ENCODE measurements around the gene SLC2A13. TPM values are rescaled to one million over a fixed set of nuclear protein-coding genes. Genes with fewer than 3 reads are reported as not detected.

SLC2A13 gene
- total RNA-seq, 1 donor from 2014 or later, result 7.4 TPM

- no peak for TF ChIP-seq CTCF (IDR thresholded peaks at IDR 0.05; ENCODE audit: unreplicated experiment)
- no peak overlapping the region for H3K4me3 Mint-ChIP-seq
- H3K27me3 Mint-ChIP-seq (ENCODE audit: low read depth), result no peaks in the 10 kb centered on the region
- no peak for DNase-seq (ENCODE audit: low spot score in 2 of 2, unreplicated experiment in 2 of 2)
- H3K9me3 Mint-ChIP-seq, result no peaks in the 10 kb centered on the region
- H3K27ac Mint-ChIP-seq, result no peak overlapping the region
- no peaks in the 10 kb centered on the region for H3K36me3 Mint-ChIP-seq
- no peaks in the 10 kb centered on the region for H3K4me1 Mint-ChIP-seq
Observed at GRCh38 chr12:39920222-39920621, 185.7 kb downstream of the SLC2A13 start.

GRCh38 chr12:39919790-39920189, 186.1 kb downstream of the SLC2A13 start:
- Mint-ChIP-seq H3K9me3 (no peaks in the 10 kb centered on the region), H3K27ac (no peak overlapping the region), H3K36me3 (no peaks in the 10 kb centered on the region), H3K27me3 (ENCODE audit: low read depth) (no peaks in the 10 kb centered on the region), H3K4me1 (no peaks in the 10 kb centered on the region), H3K4me3 (no peak overlapping the region)
- TF ChIP-seq CTCF (IDR thresholded peaks at IDR 0.05; ENCODE audit: unreplicated experiment), result no peak
- DNase-seq (ENCODE audit: low spot score in 2 of 2, unreplicated experiment in 2 of 2), result no peak

GRCh38 chr12:39915249-39915648, 190.6 kb downstream of the SLC2A13 start:
- Mint-ChIP-seq H3K4me1 (no peaks in the 10 kb centered on the region), H3K4me3 (no peak overlapping the region)

GRCh38 chr12:39912211-39912980, 193.5 kb downstream of the SLC2A13 start:
- H3K4me1 Mint-ChIP-seq, result no peaks in the 10 kb centered on the region
- H3K9me3 Mint-ChIP-seq, result peaks cover 7% of the 10 kb centered on the region
- H3K27me3 Mint-ChIP-seq (ENCODE audit: low read depth), result no peaks in the 10 kb centered on the region
- H3K36me3 Mint-ChIP-seq, result no peaks in the 10 kb centered on the region
- no peak overlapping the region for H3K4me3 Mint-ChIP-seq
- no peak overlapping the region for H3K27ac Mint-ChIP-seq
- DNase-seq (ENCODE audit: low spot score in 2 of 2, unreplicated experiment in 2 of 2), result no peak
- no peak for TF ChIP-seq CTCF (IDR thresholded peaks at IDR 0.05; ENCODE audit: unreplicated experiment)

More at GRCh38 chr12:39915249-39915648, 190.6 kb downstream of the SLC2A13 start:
- Mint-ChIP-seq H3K36me3 (no peaks in the 10 kb centered on the region), H3K27ac (no peak overlapping the region), H3K9me3 (peaks cover 7% of the 10 kb centered on the region), H3K27me3 (ENCODE audit: low read depth) (no peaks in the 10 kb centered on the region)
- DNase-seq (ENCODE audit: low spot score in 2 of 2, unreplicated experiment in 2 of 2), result no peak
- TF ChIP-seq CTCF (IDR thresholded peaks at IDR 0.05; ENCODE audit: unreplicated experiment), result no peak

- H3K27me3 Mint-ChIP-seq (ENCODE audit: low read depth), result no peaks in the 10 kb centered on the region
- no peaks in the 10 kb centered on the region for H3K4me1 Mint-ChIP-seq
- H3K9me3 Mint-ChIP-seq, result no peaks in the 10 kb centered on the region
- no peak for DNase-seq (ENCODE audit: low spot score in 2 of 2, unreplicated experiment in 2 of 2)
- no peak for TF ChIP-seq CTCF (IDR thresholded peaks at IDR 0.05; ENCODE audit: unreplicated experiment)
- no peak overlapping the region for H3K4me3 Mint-ChIP-seq
- H3K27ac Mint-ChIP-seq, result no peak overlapping the region
- H3K36me3 Mint-ChIP-seq, result no peaks in the 10 kb centered on the region
Observed at GRCh38 chr12:39906237-39906636, 199.6 kb downstream of the SLC2A13 start.
